NB4 (cell line): Measurements from ENCODE around the gene G3BP1.

Experiments used
- POLR2A ChIP-seq: IDR thresholded peaks from 2 replicates; pipeline ENCODE4 v1.6.1; 2011; ENCODE audit warnings: mild to moderate bottlenecking; ENCODE audit not compliant: insufficient read length; ENCODE audit errors: extremely low read depth
- TF ChIP-seq, protein P1 (sequence below): IDR thresholded peaks from one replicate; pipeline ENCODE4 v1.5.1; 2012; ENCODE audit warnings: low read depth, low read length
- TF ChIP-seq, protein P2 (sequence below): IDR thresholded peaks from 2 replicates; pipeline ENCODE4 v1.6.1; 2011; ENCODE audit warnings: low read depth, low read length

DNA sequence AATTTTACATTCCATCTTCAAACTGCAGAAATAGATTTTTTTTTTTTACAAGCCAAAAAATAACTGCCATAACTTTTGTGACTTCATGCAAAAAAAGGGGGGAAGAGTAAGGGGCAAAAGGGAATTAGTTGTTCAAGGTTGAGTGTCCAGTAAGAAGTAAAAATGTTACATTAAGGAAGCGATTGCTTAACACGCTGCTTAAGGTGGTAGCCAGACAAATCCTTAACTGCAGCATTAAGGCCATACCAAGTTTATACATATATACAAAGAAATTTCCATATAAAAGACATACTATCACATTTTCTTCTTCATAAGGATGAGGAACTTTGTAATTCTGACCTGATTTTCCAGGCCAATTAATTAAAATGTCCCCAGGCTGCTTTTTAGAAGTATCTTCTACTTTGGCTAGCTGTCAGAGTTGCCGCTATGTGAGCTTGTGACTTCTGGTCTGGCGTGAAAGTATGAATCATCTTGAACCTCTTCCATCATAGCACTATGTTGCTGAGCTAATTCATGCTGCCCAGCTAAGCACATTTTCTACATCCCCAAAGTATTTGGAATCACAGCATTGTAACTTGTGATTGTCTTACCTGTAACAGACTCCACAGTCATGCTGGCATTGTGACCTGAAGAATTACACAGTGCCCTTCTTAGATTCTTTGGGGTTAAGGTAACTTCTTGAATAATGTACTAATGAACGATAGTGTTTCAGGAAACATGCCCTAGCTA is 40.0 kb downstream of the G3BP1 start:
- TF ChIP-seq, protein P1, sequence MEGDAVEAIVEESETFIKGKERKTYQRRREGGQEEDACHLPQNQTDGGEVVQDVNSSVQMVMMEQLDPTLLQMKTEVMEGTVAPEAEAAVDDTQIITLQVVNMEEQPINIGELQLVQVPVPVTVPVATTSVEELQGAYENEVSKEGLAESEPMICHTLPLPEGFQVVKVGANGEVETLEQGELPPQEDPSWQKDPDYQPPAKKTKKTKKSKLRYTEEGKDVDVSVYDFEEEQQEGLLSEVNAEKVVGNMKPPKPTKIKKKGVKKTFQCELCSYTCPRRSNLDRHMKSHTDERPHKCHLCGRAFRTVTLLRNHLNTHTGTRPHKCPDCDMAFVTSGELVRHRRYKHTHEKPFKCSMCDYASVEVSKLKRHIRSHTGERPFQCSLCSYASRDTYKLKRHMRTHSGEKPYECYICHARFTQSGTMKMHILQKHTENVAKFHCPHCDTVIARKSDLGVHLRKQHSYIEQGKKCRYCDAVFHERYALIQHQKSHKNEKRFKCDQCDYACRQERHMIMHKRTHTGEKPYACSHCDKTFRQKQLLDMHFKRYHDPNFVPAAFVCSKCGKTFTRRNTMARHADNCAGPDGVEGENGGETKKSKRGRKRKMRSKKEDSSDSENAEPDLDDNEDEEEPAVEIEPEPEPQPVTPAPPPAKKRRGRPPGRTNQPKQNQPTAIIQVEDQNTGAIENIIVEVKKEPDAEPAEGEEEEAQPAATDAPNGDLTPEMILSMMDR = no peak
- TF ChIP-seq POLR2A = no peak
- TF ChIP-seq, protein P2, sequence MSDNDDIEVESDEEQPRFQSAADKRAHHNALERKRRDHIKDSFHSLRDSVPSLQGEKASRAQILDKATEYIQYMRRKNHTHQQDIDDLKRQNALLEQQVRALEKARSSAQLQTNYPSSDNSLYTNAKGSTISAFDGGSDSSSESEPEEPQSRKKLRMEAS = no peak
